MM.1S (cell line): Measurements from ENCODE around the gene BCHE.

Source experiments
- DNase-seq: peaks from one replicate; pipeline ENCODE4 v3.0.0-alpha.2; 2015
- H2AFZ ChIP-seq: fragments of 300-600 bp; sonication (generic); 2 replicates; pipeline ENCODE4 v1.6.0; 2016; ENCODE audit warnings: antibody characterized with exemption, low read length
- H3F3A ChIP-seq: fragments of 300-600 bp; sonication (generic); 2 replicates; pipeline ENCODE4 v1.6.1; 2016; ENCODE audit warnings: mild to moderate bottlenecking, antibody characterized with exemption, low read length, moderate library complexity, mixed read lengths; ENCODE audit not compliant: insufficient read depth
- H3K27ac ChIP-seq: fragments of 300-600 bp; sonication (generic); 2 replicates; pipeline ENCODE4 v1.5.1; 2016; ENCODE audit warnings: mild to moderate bottlenecking, low read length
- H3K27me3 ChIP-seq: fragments of 300-600 bp; sonication (generic); replicated peaks from 2 replicates; pipeline ENCODE4 v1.6.0; 2016; ENCODE audit warnings: low read length; ENCODE audit not compliant: insufficient read depth
- H3K36me3 ChIP-seq: fragments of 300-600 bp; sonication (generic); replicated peaks from 2 replicates; pipeline ENCODE4 v1.6.1; 2016; ENCODE audit warnings: mild to moderate bottlenecking, low read length, mixed read lengths; ENCODE audit not compliant: insufficient read depth
- H3K4me1 ChIP-seq: fragments of 300-600 bp; sonication (generic); 2 replicates; pipeline ENCODE4 v1.6.1; 2016; ENCODE audit warnings: low read length, mixed read lengths
- H3K4me2 ChIP-seq: fragments of 300-600 bp; sonication (generic); 2 replicates; pipeline ENCODE4 v1.6.0; 2016; ENCODE audit warnings: low read depth, low read length
- H3K4me3 ChIP-seq: fragments of 300-600 bp; sonication (generic); 2 replicates; pipeline ENCODE4 v1.5.1; 2016; ENCODE audit warnings: low read length, mixed read lengths
- H3K79me2 ChIP-seq: fragments of 300-600 bp; sonication (generic); 2 replicates; pipeline ENCODE4 v1.6.1; 2016; ENCODE audit warnings: mixed run types, low read length, mixed read lengths
- H3K9ac ChIP-seq: fragments of 300-600 bp; sonication (generic); 2 replicates; pipeline ENCODE4 v1.6.1; 2016; ENCODE audit warnings: low read length, mixed read lengths
- H3K9me2 ChIP-seq: fragments of 300-600 bp; sonication (generic); replicated peaks from 2 replicates; pipeline ENCODE4 v1.6.1; 2016; ENCODE audit warnings: mild to moderate bottlenecking, low read length, mixed read lengths; ENCODE audit not compliant: insufficient read depth
- H3K9me3 ChIP-seq: fragments of 300-600 bp; sonication (generic); replicated peaks from 2 replicates; pipeline ENCODE4 v1.6.1; 2016; ENCODE audit warnings: mild to moderate bottlenecking, low read length, mixed read lengths; ENCODE audit not compliant: insufficient read depth
- H4K20me1 ChIP-seq: fragments of 300-600 bp; sonication (generic); 2 replicates; pipeline ENCODE4 v1.6.1; 2016; ENCODE audit warnings: mild to moderate bottlenecking, low read length, moderate library complexity, mixed read lengths; ENCODE audit not compliant: insufficient read depth
- EZH2 ChIP-seq: fragments of 300-600 bp; sonication (generic); optimal IDR thresholded peaks from 2 replicates; pipeline ENCODE3; 2017; ENCODE audit warnings: low read depth, mild to moderate bottlenecking, antibody characterized with exemption, low read length, mixed read lengths
- EZH2phosphoT487 ChIP-seq: fragments of 300-600 bp; sonication (generic); IDR thresholded peaks from 2 replicates; pipeline ENCODE4 v1.6.1; 2018; ENCODE audit warnings: antibody characterized with exemption, low read length
- TF ChIP-seq, protein P1 (sequence below): fragments of 300-600 bp; sonication (generic); IDR thresholded peaks from 2 replicates; pipeline ENCODE4 v1.5.1; 2016; ENCODE audit warnings: antibody characterized with exemption, low read length, mixed read lengths

BCHE gene

DNA sequence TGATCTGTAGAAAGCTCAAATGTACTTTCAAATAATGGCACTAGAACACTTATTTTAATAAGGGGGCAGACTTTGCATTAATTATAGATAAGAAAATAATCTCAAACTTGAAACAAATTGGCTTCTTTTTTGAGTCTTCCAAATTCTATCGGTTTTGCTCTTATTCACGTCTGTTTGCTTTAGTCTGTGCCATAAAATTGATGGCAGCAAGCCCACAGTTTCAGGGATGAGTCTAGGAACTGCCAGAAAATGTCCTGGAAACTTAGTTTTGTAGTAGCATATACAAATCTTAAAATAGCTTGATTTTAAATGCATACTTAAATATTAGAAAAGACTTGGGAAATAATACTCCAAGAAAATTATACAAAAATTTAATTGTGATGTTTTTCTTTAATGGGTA, 39.7 kb downstream of the BCHE start:
- H3K79me2 ChIP-seq = no peaks in the 10 kb centered on the region
- no peaks in the 10 kb centered on the region for H3K36me3 ChIP-seq
- H3F3A ChIP-seq = no peaks in the 10 kb centered on the region; the same call in 1 of the 2 replicates
- DNase-seq = no peak
- H3K9me3 ChIP-seq = no peaks in the 10 kb centered on the region
- H2AFZ ChIP-seq = no peak overlapping the region
- no peak overlapping the region for H3K4me3 ChIP-seq
- no peak overlapping the region for H3K4me2 ChIP-seq
- H3K4me1 ChIP-seq = peaks cover 7% of the 10 kb centered on the region; the same call in 1 of the 2 replicates
- no peaks in the 10 kb centered on the region for H3K27me3 ChIP-seq
- H3K27ac ChIP-seq = no peak overlapping the region
- H4K20me1 ChIP-seq = no peaks in the 10 kb centered on the region; the same call in 1 of the 2 replicates
- H3K9me2 ChIP-seq = no peaks in the 10 kb centered on the region
- TF ChIP-seq EZH2phosphoT487 = no peak
- TF ChIP-seq, protein P1, sequence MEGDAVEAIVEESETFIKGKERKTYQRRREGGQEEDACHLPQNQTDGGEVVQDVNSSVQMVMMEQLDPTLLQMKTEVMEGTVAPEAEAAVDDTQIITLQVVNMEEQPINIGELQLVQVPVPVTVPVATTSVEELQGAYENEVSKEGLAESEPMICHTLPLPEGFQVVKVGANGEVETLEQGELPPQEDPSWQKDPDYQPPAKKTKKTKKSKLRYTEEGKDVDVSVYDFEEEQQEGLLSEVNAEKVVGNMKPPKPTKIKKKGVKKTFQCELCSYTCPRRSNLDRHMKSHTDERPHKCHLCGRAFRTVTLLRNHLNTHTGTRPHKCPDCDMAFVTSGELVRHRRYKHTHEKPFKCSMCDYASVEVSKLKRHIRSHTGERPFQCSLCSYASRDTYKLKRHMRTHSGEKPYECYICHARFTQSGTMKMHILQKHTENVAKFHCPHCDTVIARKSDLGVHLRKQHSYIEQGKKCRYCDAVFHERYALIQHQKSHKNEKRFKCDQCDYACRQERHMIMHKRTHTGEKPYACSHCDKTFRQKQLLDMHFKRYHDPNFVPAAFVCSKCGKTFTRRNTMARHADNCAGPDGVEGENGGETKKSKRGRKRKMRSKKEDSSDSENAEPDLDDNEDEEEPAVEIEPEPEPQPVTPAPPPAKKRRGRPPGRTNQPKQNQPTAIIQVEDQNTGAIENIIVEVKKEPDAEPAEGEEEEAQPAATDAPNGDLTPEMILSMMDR = no peak
- TF ChIP-seq EZH2 = no peak
- H3K9ac ChIP-seq = no peak overlapping the region

DNA sequence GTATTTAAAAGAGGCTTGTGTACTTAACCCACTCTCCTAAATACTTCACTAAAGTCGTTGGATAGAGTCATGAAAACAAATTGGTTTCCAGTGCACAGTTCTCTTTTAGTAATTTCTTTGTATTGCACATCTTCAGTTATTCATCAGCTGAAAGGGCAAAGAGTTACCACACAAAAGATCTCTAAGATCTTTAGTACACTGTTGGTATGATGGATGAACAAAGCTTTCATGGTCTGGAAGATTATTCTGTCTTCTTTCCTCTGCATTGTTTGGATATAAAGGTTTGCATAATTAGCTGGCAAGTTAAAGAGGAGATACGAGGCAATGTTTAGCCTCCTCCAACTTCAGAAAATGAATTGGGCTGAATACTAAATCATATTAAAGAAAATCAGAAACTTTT, 40.5 kb downstream of the BCHE start:
- no peaks in the 10 kb centered on the region for H3K9me3 ChIP-seq
- H3K27me3 ChIP-seq = no peaks in the 10 kb centered on the region
- no peaks in the 10 kb centered on the region for H3K79me2 ChIP-seq

GRCh38 chr3:165788531-165788930, 48.7 kb downstream of the BCHE start:
- no peak overlapping the region for H3K4me3 ChIP-seq
- H3K27ac ChIP-seq = no peak overlapping the region
- no peaks in the 10 kb centered on the region for H3K4me1 ChIP-seq
- no peaks in the 10 kb centered on the region for H4K20me1 ChIP-seq
- H3K36me3 ChIP-seq = no peaks in the 10 kb centered on the region
- TF ChIP-seq EZH2phosphoT487 (no peak), EZH2 (no peak)
- TF ChIP-seq, protein P1 = no peak
- H3K27me3 ChIP-seq = no peaks in the 10 kb centered on the region
- H3K4me2 ChIP-seq = no peak overlapping the region
- no peaks in the 10 kb centered on the region for H3K79me2 ChIP-seq
- H3K9me2 ChIP-seq = no peaks in the 10 kb centered on the region
- H3K9me3 ChIP-seq = no peaks in the 10 kb centered on the region
- no peaks in the 10 kb centered on the region for H3F3A ChIP-seq
- H2AFZ ChIP-seq = no peak overlapping the region
- no peak for DNase-seq
- no peak overlapping the region for H3K9ac ChIP-seq

More for the DNA sequence above, 40.5 kb downstream of the BCHE start:
- no peak overlapping the region for H2AFZ ChIP-seq
- H3K4me2 ChIP-seq = no peak overlapping the region
- no peaks in the 10 kb centered on the region for H3K36me3 ChIP-seq
- no peaks in the 10 kb centered on the region for H3K9me2 ChIP-seq
- no peak overlapping the region for H3K27ac ChIP-seq
- no peak overlapping the region for H3K4me3 ChIP-seq
- no peaks in the 10 kb centered on the region; the same call in 1 of the 2 replicates for H3F3A ChIP-seq
- DNase-seq = no peak
- no peaks in the 10 kb centered on the region; the same call in 1 of the 2 replicates for H4K20me1 ChIP-seq
- H3K9ac ChIP-seq = no peak overlapping the region
- peaks cover 7% of the 10 kb centered on the region; the same call in 1 of the 2 replicates for H3K4me1 ChIP-seq
- TF ChIP-seq, protein P1 = no peak
- TF ChIP-seq EZH2 (no peak), EZH2phosphoT487 (no peak)
